ENCODE results near the gene ATP6V1G3.
A peak's percentile ranks its signal among the peaks of the same experiment; 100 is the strongest.

The ATP6V1G3 gene

DNA sequence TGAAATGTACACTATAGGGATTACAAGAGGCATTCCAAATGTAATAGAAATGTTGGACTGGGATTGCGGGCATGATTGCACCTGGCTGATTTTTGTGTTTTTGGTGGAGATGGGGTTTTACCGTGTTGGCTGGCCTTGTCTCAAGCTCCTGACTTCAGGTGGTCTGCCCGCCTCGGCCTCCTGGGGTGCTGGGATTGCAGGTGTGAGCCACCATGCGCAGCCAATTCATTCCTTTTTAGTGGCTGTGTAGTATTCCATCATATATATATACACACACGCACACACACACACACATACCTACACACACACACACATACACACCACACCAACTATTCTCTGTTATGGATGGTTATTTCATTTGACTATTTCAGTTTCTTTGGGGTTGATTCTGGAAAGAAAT is 4.7 kb upstream of the ATP6V1G3 start:
- Histone ChIP-seq H3K4me2 (ENCODE audit: low read length) (no peak overlapping the region), H4K20me1 (ENCODE audit: insufficient read depth, low read length) (no peaks in the 10 kb centered on the region), H3F3A (ENCODE audit: insufficient read depth, low read length) (no peaks in the 10 kb centered on the region), H3K4me1 (ENCODE audit: insufficient read depth, low read length, severe bottlenecking) (peaks cover 55% of the 10 kb centered on the region), H3K9me3 (ENCODE audit: low read length) (peaks cover 3% of the 10 kb centered on the region; the same call in 1 of the 2 replicates), H3K4me3 (ENCODE audit: low read depth, low read length, poor library complexity, severe bottlenecking) (no peak overlapping the region), H3K79me2 (ENCODE audit: insufficient read depth, low read length) (no peaks in the 10 kb centered on the region), H2AFZ (ENCODE audit: low read length) (no peak overlapping the region), H3K27me3 (ENCODE audit: insufficient read depth, low read length) (no peaks in the 10 kb centered on the region), H3K36me3 (ENCODE audit: insufficient read depth, low read length) (0 out of 2 replicates have a peak, but pooled peaks cover 7% of the 10 kb centered on the region), H3K9ac (ENCODE audit: low read length) (no peak overlapping the region), H3K27ac (ENCODE audit: low read depth, low read length, poor library complexity, severe bottlenecking) (no peak overlapping the region), H3K9me2 (ENCODE audit: low read depth, low read length) (no peaks in the 10 kb centered on the region)
- TF ChIP-seq, protein P1, sequence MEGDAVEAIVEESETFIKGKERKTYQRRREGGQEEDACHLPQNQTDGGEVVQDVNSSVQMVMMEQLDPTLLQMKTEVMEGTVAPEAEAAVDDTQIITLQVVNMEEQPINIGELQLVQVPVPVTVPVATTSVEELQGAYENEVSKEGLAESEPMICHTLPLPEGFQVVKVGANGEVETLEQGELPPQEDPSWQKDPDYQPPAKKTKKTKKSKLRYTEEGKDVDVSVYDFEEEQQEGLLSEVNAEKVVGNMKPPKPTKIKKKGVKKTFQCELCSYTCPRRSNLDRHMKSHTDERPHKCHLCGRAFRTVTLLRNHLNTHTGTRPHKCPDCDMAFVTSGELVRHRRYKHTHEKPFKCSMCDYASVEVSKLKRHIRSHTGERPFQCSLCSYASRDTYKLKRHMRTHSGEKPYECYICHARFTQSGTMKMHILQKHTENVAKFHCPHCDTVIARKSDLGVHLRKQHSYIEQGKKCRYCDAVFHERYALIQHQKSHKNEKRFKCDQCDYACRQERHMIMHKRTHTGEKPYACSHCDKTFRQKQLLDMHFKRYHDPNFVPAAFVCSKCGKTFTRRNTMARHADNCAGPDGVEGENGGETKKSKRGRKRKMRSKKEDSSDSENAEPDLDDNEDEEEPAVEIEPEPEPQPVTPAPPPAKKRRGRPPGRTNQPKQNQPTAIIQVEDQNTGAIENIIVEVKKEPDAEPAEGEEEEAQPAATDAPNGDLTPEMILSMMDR (IDR thresholded peaks at IDR 0.05; ENCODE audit: low read length) = no peak
- TF ChIP-seq EZH2 (IDR thresholded peaks at IDR 0.05; ENCODE audit: borderline replicate concordance, low read length) = no peak

GRCh38 chr1:198544265-198544664 is 3.8 kb upstream of the ATP6V1G3 start:
- Histone ChIP-seq H3K9ac (ENCODE audit: low read length) (no peak overlapping the region), H2AFZ (ENCODE audit: low read length) (no peak overlapping the region), H3K79me2 (ENCODE audit: insufficient read depth, low read length) (no peaks in the 10 kb centered on the region), H4K20me1 (ENCODE audit: insufficient read depth, low read length) (no peaks in the 10 kb centered on the region), H3K4me3 (ENCODE audit: low read depth, low read length, poor library complexity, severe bottlenecking) (no peak overlapping the region), H3K4me2 (ENCODE audit: low read length) (no peak overlapping the region), H3K27me3 (ENCODE audit: insufficient read depth, low read length) (no peaks in the 10 kb centered on the region), H3F3A (ENCODE audit: insufficient read depth, low read length) (no peaks in the 10 kb centered on the region), H3K36me3 (ENCODE audit: insufficient read depth, low read length) (0 out of 2 replicates have a peak, but pooled peaks cover 7% of the 10 kb centered on the region), H3K9me3 (ENCODE audit: low read length) (peaks cover 3% of the 10 kb centered on the region; the same call in 1 of the 2 replicates), H3K9me2 (ENCODE audit: low read depth, low read length) (no peaks in the 10 kb centered on the region), H3K27ac (ENCODE audit: low read depth, low read length, poor library complexity, severe bottlenecking) (peak overlapping the region; percentile 42), H3K4me1 (ENCODE audit: insufficient read depth, low read length, severe bottlenecking) (peaks cover 55% of the 10 kb centered on the region)
- TF ChIP-seq, protein P1 (IDR thresholded peaks at IDR 0.05; ENCODE audit: low read length) = no peak
- TF ChIP-seq EZH2 (IDR thresholded peaks at IDR 0.05; ENCODE audit: borderline replicate concordance, low read length) = no peak

DNA sequence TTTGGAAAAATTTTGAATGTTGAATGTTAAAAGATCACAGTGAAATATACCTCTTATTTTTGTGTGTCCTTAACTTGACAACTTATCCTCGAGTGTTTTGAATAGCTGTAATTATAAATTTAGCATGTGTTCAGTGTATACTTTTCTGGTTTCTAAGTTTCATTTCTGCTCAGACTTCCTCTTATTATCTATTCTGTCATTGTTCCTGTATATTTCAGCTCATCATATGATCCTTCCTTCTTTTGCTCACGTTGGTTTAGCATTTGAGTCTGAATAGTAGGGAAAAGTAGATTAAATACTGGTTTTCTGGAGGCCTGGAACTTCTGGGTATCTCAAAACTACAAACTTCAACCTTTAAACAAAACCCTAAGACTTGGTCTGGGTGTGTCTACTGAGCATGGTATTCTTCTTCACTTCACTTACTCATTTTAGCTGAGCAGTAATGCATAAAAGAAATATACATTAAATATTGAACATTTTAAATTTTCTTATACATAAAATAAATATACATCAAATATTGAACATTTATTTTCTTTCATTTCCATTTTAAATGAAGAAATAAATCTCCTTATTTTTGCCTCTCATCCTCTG is 3.3 kb upstream of the ATP6V1G3 start:
- H3K4me2 ChIP-seq (ENCODE audit: low read length) = peak overlapping the region; percentile 28
- no peaks in the 10 kb centered on the region for H3K27me3 ChIP-seq (ENCODE audit: insufficient read depth, low read length)
- no peaks in the 10 kb centered on the region for H3K79me2 ChIP-seq (ENCODE audit: insufficient read depth, low read length)
- no peak for TF ChIP-seq EZH2 (IDR thresholded peaks at IDR 0.05; ENCODE audit: borderline replicate concordance, low read length)
- TF ChIP-seq, protein P1 (IDR thresholded peaks at IDR 0.05; ENCODE audit: low read length) = no peak
- H3K9me2 ChIP-seq (ENCODE audit: low read depth, low read length) = no peaks in the 10 kb centered on the region
- H3K4me1 ChIP-seq (ENCODE audit: insufficient read depth, low read length, severe bottlenecking) = peaks cover 58% of the 10 kb centered on the region
- no peak overlapping the region for H2AFZ ChIP-seq (ENCODE audit: low read length)
- peak overlapping the region; percentile 63 for H3K27ac ChIP-seq (ENCODE audit: low read depth, low read length, poor library complexity, severe bottlenecking)
- no peak overlapping the region for H3K9ac ChIP-seq (ENCODE audit: low read length)
- no peak overlapping the region for H3K4me3 ChIP-seq (ENCODE audit: low read depth, low read length, poor library complexity, severe bottlenecking)
- H3K9me3 ChIP-seq (ENCODE audit: low read length) = peaks cover 3% of the 10 kb centered on the region; the same call in 1 of the 2 replicates
- 0 out of 2 replicates have a peak, but pooled peaks cover 7% of the 10 kb centered on the region for H3K36me3 ChIP-seq (ENCODE audit: insufficient read depth, low read length)
- H3F3A ChIP-seq (ENCODE audit: insufficient read depth, low read length) = no peaks in the 10 kb centered on the region
- H4K20me1 ChIP-seq (ENCODE audit: insufficient read depth, low read length) = no peaks in the 10 kb centered on the region
